HG02938 (cell line): ENCODE measurements around the gene LHFPL6.

Experiments used
- ATAC-seq: cut with Tn5 transposase; IDR thresholded peaks from one replicate; pipeline ENCODE4 v1.9.1; 2021; ENCODE audit warnings: mild to moderate bottlenecking, moderate library complexity; ENCODE audit not compliant: unreplicated experiment

Gene LHFPL6

GRCh38 chr13:39557285-39557955, 45.6 kb downstream of the LHFPL6 start:
- ATAC-seq = no peak

DNA sequence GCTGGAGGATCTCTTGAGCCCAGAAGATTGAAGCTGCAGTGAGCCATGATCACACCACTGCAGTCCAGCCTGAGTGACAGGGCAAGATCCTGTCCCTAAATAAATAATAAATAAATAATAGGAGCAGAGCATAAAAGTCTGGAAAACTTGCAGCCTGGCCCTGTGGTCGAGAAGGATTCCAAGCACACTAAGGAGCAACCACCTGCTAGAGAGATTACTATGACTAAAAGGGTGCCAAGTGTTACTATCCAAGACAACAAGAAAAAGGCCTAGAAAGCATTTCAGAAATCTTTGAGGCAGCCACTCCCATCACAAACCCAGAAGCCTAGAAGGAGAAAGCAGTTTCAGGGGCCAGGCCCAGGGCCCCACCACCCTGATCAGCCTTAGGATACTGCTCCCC, 46.1 kb downstream of the LHFPL6 start:
- no peak for ATAC-seq

- ATAC-seq = no peak
Observed at GRCh38 chr13:39554371-39554770, 48.6 kb downstream of the LHFPL6 start.

DNA sequence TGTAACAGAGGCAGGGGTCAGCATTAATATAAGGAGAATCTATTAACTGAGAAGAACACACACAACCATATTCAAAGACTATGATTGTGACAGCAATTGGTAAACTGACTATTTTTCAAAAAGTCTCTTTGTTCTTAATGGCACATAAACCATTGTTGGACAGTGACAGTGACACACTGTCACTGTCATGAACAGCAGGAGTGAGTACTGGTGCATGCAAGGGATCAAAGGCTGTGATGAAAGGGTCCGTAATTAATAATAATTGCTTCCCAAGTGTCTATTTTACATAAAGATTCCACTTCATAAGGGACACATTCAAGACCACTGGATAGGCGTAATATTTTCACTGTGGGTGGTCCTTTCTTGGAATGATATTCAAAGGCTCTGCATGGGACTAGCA, 50.7 kb downstream of the LHFPL6 start:
- ATAC-seq = no peak

DNA sequence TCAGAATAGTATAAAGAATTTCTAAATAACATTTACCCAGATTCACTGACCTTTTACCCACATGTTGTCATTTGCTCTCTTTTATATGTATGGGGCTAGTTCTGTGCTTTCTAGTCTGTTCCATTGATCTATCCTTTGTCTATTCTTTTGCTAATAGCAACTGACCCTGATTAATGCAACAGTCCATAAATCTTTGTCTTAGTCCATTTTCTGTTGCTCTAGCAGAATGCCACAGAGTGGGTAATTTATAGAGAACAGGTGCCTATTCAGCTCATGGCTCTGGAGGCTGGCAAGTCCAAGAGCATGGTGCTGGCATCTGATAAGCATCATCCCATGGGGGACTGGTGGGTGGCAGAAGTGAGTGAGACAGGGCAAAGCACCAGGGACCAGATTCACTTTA, 52.1 kb downstream of the LHFPL6 start:
- no peak for ATAC-seq

GRCh38 chr13:39547108-39547507, 55.9 kb downstream of the LHFPL6 start:
- ATAC-seq = no peak

GRCh38 chr13:39542361-39542760, 60.6 kb downstream of the LHFPL6 start:
- ATAC-seq = no peak

DNA sequence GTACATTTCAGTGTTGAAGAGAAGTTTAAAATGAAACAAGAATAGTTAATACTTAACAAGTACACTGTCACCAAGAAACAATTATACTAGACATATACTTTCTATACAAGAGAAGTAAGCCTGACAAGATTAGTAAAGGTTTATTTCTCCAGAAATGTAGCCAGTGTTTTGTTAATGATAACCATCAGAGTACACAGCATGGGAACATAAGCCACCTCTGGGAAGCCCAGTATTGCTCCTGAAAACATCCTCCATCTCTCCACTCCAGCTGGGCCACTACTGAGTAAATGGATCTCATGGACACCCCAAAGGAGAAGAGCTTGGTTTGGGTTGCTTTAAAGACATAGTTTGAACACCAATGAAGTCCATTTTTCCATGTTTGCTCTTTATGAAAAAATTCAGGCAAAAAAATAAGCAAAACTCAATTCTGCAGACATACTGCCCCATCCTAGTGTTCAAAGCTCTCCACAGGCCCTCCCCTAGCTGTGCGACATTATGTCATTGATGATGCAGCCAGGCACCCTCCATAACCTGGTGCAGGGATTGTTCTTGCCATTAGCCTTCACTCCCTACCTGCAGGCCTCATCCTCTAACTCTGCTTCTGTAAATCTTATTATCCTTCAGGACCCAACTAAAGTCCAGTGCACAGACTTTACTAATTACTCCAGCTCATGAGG, 61.9 kb downstream of the LHFPL6 start:
- no peak for ATAC-seq

DNA sequence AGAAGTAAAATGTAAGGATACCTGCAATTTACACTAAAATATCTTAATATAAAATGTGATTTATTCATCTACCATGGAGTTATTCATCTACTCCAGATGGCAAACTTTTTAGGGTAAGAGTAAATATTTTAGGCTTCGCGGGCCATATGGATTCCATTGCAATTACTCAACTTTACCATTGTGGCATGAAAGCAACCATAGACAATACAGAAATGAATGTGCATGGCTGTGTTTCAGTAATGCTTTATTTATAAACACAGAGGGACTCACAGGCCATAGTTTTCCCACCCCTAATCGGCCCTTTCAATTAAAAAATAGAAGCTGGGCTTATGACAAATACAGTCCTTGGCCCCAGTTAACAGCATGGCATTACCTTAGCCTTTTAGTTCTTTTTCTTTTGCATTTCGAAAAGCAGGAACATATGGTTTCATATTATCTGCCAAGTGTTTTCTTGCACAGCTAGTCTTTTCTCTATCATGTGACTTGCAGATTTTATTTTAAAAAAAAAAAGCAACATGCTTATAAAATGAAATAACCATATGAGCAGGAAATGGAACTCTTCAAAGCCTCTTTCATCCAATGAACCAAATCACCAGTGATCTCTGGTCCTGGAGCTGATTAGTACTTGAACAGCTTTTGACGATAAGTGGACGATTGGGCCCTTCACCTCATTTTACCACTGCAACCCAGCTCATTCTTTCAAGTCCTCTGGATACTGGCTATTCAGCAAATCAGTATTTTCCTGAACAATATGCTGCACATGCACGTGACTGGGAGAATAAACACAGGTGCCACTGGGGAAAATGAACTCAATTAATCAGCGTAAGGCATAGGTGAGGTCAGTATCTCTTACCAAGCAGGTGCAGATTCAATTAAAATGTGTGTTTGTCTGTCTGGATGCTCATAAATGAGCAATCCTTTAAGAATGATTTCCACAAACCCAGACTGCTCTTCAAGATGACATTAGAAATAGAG, 63.9 kb downstream of the LHFPL6 start:
- ATAC-seq = no peak

DNA sequence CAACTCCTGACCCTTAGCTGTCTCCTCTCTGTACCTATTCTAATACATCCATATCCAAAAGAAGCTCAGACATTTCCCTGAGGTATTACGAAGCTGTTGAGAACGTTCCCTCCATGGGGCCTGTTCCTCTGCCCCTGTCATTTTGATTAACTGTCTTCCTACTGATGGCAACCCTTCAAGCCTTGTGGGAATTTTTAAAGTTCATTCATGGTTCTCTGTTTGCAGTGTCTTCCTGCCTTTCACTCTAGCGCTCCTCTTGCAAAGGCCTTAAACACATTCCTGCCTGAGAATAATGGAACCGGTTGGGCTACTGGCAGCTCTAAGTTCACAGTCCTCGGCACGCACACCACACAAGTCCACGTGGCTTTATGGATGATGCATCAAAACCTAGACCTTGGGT, 66.1 kb downstream of the LHFPL6 start:
- no peak for ATAC-seq

- no peak for ATAC-seq
Observed at GRCh38 chr13:39536274-39536673, 66.7 kb downstream of the LHFPL6 start.

GRCh38 chr13:39533651-39534150, 69.3 kb downstream of the LHFPL6 start:
- ATAC-seq = no peak

DNA sequence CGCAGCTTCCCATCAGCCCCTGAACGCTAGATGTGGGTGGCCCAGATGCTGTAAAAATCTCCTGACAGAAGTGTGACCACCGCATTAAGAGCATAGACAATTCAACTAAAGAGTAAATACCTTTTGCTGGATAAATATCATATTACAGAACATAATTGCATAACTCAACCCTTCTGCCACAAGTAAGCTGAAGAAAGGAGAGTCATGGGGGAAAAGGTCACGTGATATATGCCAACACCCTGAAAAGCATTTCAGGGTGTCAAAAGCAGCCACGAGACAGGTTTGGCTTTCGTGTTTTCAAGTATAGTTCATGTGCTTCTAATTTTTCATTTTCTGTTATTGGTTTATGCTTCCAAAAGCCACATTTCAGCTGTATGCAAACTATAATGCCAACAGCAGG, 71.3 kb downstream of the LHFPL6 start:
- ATAC-seq = no peak

GRCh38 chr13:39530916-39531315, 72.1 kb downstream of the LHFPL6 start:
- ATAC-seq = no peak

- ATAC-seq = no peak
Observed at GRCh38 chr13:39528661-39528980, 74.4 kb downstream of the LHFPL6 start.

DNA sequence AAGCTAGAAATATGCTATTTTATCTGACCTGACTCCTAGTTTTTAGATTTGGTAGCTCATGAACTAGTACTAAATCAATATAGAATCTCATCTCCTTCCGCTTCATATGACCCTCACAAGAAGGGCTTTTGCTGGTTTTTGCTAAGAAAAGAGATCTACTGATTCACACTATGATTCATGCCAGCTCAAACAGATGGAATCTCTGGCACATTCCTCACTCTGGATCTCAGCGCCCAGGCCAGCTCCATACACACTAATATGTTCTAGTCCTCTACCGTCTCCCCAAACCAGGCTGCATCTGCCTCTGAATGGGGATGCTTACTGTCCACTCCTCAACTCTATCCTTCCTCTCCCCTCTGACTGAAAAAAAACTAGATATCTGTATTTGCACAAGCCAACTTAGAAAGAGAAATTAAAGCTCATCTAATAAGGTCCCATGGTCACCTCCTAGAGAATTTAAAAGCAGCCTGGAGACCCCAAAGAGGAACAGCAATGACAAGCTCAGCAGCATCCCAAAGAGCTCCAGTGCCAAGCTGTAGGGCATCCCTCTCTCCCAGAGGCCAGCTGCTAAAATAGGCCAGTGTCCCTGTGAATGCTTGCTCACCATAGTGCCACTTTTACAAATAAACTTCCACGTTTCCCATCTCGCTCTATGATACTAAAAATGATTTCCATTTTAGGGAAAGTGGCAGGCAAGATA, 74.9 kb downstream of the LHFPL6 start:
- no peak for ATAC-seq

GRCh38 chr13:39527301-39527700, 75.7 kb downstream of the LHFPL6 start:
- ATAC-seq = no peak

DNA sequence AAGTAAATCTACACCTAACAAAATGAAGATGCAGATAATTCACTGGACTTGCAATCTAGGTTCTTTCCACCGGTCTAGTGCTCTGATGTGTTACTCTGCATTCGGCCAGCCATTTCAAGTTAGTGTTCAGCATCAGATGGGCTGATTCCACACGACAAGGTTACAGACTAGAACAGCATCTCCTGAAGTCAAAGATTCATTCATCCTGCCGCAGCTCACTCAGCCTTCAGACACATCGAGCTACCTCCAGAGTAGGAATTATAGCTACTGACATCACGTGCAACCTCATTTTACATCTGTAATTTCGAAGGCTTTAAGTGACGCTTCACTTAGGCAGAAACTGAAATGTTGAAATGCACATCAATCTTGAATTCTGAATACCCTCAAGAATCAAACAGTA, 76.5 kb downstream of the LHFPL6 start:
- no peak for ATAC-seq

DNA sequence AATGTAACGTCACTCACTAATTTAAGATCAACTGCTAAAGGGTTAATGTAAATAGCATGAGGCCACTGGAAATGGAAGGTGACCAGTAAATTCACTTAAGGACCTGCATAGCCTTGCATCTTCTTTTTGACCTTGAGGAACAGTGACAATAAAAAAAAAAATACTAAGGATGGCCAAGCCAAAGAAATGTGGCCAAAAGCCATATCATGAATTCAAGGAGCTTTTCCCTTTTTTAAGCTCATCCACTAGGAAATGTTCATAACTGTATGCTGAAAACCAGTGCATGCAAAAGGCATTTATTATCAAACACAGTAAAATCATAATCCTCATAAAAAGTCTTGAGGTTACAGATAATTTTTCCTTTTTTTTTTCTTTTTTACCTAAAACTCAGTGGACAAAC, 77.5 kb downstream of the LHFPL6 start:
- no peak for ATAC-seq

DNA sequence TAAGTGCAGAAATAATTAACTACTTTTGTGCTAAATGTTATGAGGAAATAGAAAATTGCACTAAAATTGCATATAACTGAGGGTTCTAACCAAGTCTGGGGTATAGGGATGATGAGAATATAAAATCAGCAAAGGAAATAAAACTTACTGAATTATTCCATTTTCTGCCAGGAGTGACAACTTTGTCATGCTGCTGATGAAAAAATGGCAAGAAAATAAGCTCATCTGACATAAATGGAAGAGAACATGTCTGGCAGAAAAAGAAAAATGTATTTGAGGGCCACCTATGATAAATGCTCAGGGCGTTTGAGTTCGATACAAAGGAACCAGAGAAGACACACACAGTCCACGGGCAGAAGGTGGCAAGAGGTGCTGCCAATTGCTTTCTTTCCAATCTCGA, 78.2 kb downstream of the LHFPL6 start:
- no peak for ATAC-seq

DNA sequence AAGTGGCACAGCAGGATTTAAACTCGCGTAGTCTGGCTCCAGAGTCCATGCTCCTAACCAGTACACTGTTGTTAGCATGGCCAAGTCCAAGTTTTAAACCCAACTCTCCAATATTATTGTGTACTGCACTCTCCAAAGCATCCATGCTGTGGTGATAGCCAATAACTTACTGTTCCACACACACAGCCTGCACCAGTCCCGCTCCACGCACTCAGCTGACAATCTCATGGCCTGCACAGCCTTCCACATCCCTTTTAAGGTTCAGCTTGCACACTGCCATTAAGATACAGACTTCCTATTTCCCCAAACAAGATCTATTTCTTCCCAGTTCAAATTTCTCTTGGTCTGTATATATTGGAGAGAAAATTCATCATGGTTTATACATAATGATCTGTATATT, 80.7 kb downstream of the LHFPL6 start:
- no peak for ATAC-seq
